ENCODE measurements around the gene ZNRD2. TPM values are rescaled to one million over a fixed set of nuclear protein-coding genes. Genes with fewer than 3 reads are reported as not detected.

Gene ZNRD2
- total RNA-seq, 4 donors from 2014 or later: 41.9 to 62.9 (median 50.6) TPM

GRCh38 chr11:65612691-65613090 lies 42.4 kb downstream of the ZNRD2 start:
- WGBS, 2 donors: 58 to 72% methylated on average over 3 to 7 of the region's 7 CpGs
- no peak overlapping the region for H3K4me3 ChIP-seq (ENCODE audit: low read depth, poor library complexity, severe bottlenecking)
- TF ChIP-seq POLR2A (IDR thresholded peaks at IDR 0.05) (no peak), CTCF (IDR thresholded peaks at IDR 0.05) (no peak)
- no peak for DNase-seq (ENCODE audit: low spot score in 2 of 2)
- intact Hi-C loops (cut with DNase I; ENCODE audit: low total_unique reads): loop anchor here (5.0 kb wide), 1 partner anchor 35 kb away; the partner anchor contains the start of gene EHBP1L1

GRCh38 chr11:65613091-65613928 lies 43.0 kb downstream of the ZNRD2 start:
- TF ChIP-seq POLR2A (IDR thresholded peaks at IDR 0.05) (no peak), CTCF (IDR thresholded peaks at IDR 0.05) (no peak)
- peak overlapping the region; percentile 57 for H3K4me3 ChIP-seq (ENCODE audit: low read depth, poor library complexity, severe bottlenecking)
- intact Hi-C loops (cut with DNase I; ENCODE audit: low total_unique reads): loop anchor here (5.0 kb wide), 1 partner anchor 36 kb away; the partner anchor contains the start of gene EHBP1L1
- 4 to 14% methylated on average over 18 to 37 of the region's 43 CpGs for WGBS, 2 donors
- DNase-seq (ENCODE audit: low spot score in 2 of 2): peak; percentile 37 to 90

GRCh38 chr11:65615229-65615949 lies 45.1 kb downstream of the ZNRD2 start, which contains the start of gene PCNX3:
TSS of gene PCNX3 (plus strand) at chr11:65615776. CDS start at chr11:65616312, 536 bp downstream.
- 0 to 1% methylated on average over 46 to 53 of the region's 55 CpGs for WGBS, 2 donors
- intact Hi-C loops (cut with DNase I; ENCODE audit: low total_unique reads): no loop called here
- H3K4me3 ChIP-seq (ENCODE audit: low read depth, poor library complexity, severe bottlenecking): peak within 1 kb of the TSS; percentile 79
- peak; percentile 100 for DNase-seq (ENCODE audit: low spot score in 2 of 2)
- TF ChIP-seq POLR2A (IDR thresholded peaks at IDR 0.05): no peak
- no peak for TF ChIP-seq CTCF (IDR thresholded peaks at IDR 0.05)

GRCh38 chr11:65615950-65616574 lies 45.8 kb downstream of the ZNRD2 start:
- intact Hi-C loops (cut with DNase I; ENCODE audit: low total_unique reads): no loop called here
- 1 to 2% methylated on average over 19 to 29 of the region's 50 CpGs for WGBS, 2 donors

More at GRCh38 chr11:65615950-65616574, 45.8 kb downstream of the ZNRD2 start:
- peak overlapping the region; percentile 79 for H3K4me3 ChIP-seq (ENCODE audit: low read depth, poor library complexity, severe bottlenecking)
- TF ChIP-seq CTCF (IDR thresholded peaks at IDR 0.05) (no peak), POLR2A (IDR thresholded peaks at IDR 0.05) (no peak)
- DNase-seq (ENCODE audit: low spot score in 2 of 2): no peak
